Trophoblast cell (in vitro differentiated cells and primary cell): Measurements from ENCODE around the gene TRIM15.
"Not testable (repeated sequence)": the region's sequence is repeated elsewhere in the genome, so short reads cannot be mapped to it uniquely, and the experiment has no call there.

ENCODE experiments used
- DNase-seq, 2 donors: peaks; one replicate each; pipeline ENCODE4 v3.0.0-alpha.2; 2016
- H2AFZ ChIP-seq: 2 replicates; pipeline ENCODE4 v1.6.1; 2013; ENCODE audit warnings: low read length, moderate library complexity, mild to moderate bottlenecking; ENCODE audit not compliant: insufficient read depth, poor library complexity
- H2AK5ac ChIP-seq: 2 replicates; pipeline ENCODE4 v1.6.1; 2013; ENCODE audit warnings: mild to moderate bottlenecking, low read length
- H2BK120ac ChIP-seq: 2 replicates; pipeline ENCODE4 v1.6.1; 2013; ENCODE audit warnings: low read length, mild to moderate bottlenecking, moderate library complexity; ENCODE audit not compliant: insufficient read depth, poor library complexity
- H2BK12ac ChIP-seq: 2 replicates; pipeline ENCODE4 v1.6.1; 2013; ENCODE audit warnings: mild to moderate bottlenecking, low read length, moderate library complexity
- H2BK5ac ChIP-seq: 2 replicates; pipeline ENCODE4 v1.6.1; 2013; ENCODE audit warnings: low read length, low read depth, moderate library complexity, mild to moderate bottlenecking; ENCODE audit not compliant: poor library complexity
- H3K14ac ChIP-seq: 2 replicates; pipeline ENCODE4 v1.6.1; 2013; ENCODE audit warnings: mild to moderate bottlenecking, low read length
- H3K18ac ChIP-seq: 2 replicates; pipeline ENCODE4 v1.6.1; 2013; ENCODE audit warnings: mild to moderate bottlenecking, low read length
- H3K23ac ChIP-seq: 2 replicates; pipeline ENCODE4 v1.6.1; 2013; ENCODE audit warnings: low read length
- H3K27ac ChIP-seq: 2 replicates; pipeline ENCODE4 v1.5.1; 2013; ENCODE audit warnings: low read depth, mild to moderate bottlenecking, inconsistent platforms, low read length, moderate library complexity
- H3K27me3 ChIP-seq: 2 replicates; pipeline ENCODE4 v1.6.1; 2013; ENCODE audit warnings: inconsistent platforms, mild to moderate bottlenecking, low read length, moderate library complexity; ENCODE audit not compliant: insufficient read depth
- H3K36me3 ChIP-seq, 2 experiments: 1 replicate in 1 of 2; 2 replicates in 1 of 2; pipeline ENCODE4 v1.6.1; 2013; ENCODE audit warnings: low read length in 2 of 2, mild to moderate bottlenecking in 2 of 2, moderate library complexity in 1 of 2; ENCODE audit not compliant: insufficient read depth in 2 of 2, control insufficient read depth in 1 of 2
- H3K4ac ChIP-seq: 2 replicates; pipeline ENCODE4 v1.6.1; 2013; ENCODE audit warnings: low read depth, mild to moderate bottlenecking, low read length, moderate library complexity
- H3K4me1 ChIP-seq, 2 experiments: 1 replicate in 1 of 2; 2 replicates in 1 of 2; pipeline ENCODE4 v1.6.1; 2013; ENCODE audit warnings: low read length in 2 of 2, mild to moderate bottlenecking in 2 of 2, moderate library complexity in 1 of 2; ENCODE audit not compliant: insufficient read depth in 2 of 2, control insufficient read depth in 1 of 2
- H3K4me2 ChIP-seq: 2 replicates; pipeline ENCODE4 v1.6.1; 2013; ENCODE audit warnings: inconsistent platforms, mild to moderate bottlenecking, low read length, moderate library complexity
- H3K4me3 ChIP-seq: 2 replicates; pipeline ENCODE4 v1.5.1; 2013; ENCODE audit warnings: mild to moderate bottlenecking, low read depth, low read length, inconsistent platforms
- H3K79me1 ChIP-seq: one replicate; pipeline ENCODE4 v1.6.1; 2013; ENCODE audit warnings: low read length
- H3K79me2 ChIP-seq: 2 replicates; pipeline ENCODE4 v1.6.1; 2013; ENCODE audit warnings: low read length, mild to moderate bottlenecking; ENCODE audit not compliant: control insufficient read depth, insufficient read depth, poor library complexity
- H3K9ac ChIP-seq: 2 replicates; pipeline ENCODE4 v1.6.1; 2013; ENCODE audit warnings: mild to moderate bottlenecking, low read length
- H3K9me3 ChIP-seq: 2 replicates; pipeline ENCODE4 v1.6.1; 2013; ENCODE audit warnings: low read depth, mild to moderate bottlenecking, control low read depth, inconsistent platforms, low read length; ENCODE audit not compliant: insufficient read depth
- H4K12ac ChIP-seq: 2 replicates; pipeline ENCODE4 v1.6.1; 2013; ENCODE audit warnings: low read depth, mild to moderate bottlenecking, low read length, moderate library complexity
- H4K8ac ChIP-seq: 2 replicates; pipeline ENCODE4 v1.6.1; 2013; ENCODE audit warnings: low read depth, mild to moderate bottlenecking, low read length, moderate library complexity
- H4K91ac ChIP-seq: one replicate; pipeline ENCODE4 v1.6.1; 2013; ENCODE audit warnings: low read depth, mild to moderate bottlenecking, low read length, moderate library complexity
- WGBS: extraction: QIAGEN DNeasy Blood & Tissue Kit; methylation state at CpG from one replicate; pipeline ENCODE4 v1.1.7; 2013; ENCODE audit warnings: missing lambda C conversion rate; ENCODE audit not compliant: insufficient read length, insufficient coverage; ENCODE audit errors: extremely low coverage; 5-methylcytosine and 5-hydroxymethylcytosine counted together

Gene TRIM15

GRCh38 chr6:30135757-30136156 is 27.6 kb upstream of the TRIM15 start, which contains the start of gene TRIM40:
Gene TRIM40, plus strand, starts transcription at chr6:30136140. Its CDS starts 897 bp downstream, at chr6:30137037.
- Histone ChIP-seq H2BK12ac (no peak within 1 kb of the TSS), H3K9ac (no peak within 1 kb of the TSS), H3K14ac (no peak within 1 kb of the TSS), H3K9me3 (no peaks in the 10 kb centered on the region), H3K18ac (no peak within 1 kb of the TSS), H3K23ac (no peak within 1 kb of the TSS), H3K27me3 (no peaks in the 10 kb centered on the region), H3K4me2 (no peak within 1 kb of the TSS), H3K4me3 (no peak within 1 kb of the TSS), H3K4ac (no peak within 1 kb of the TSS), H3K79me2 (no peaks in the 10 kb centered on the region), H2BK5ac (no peak within 1 kb of the TSS), H3K4me1 (no peaks in the 10 kb centered on the region), H3K79me1 (no peaks in the 10 kb centered on the region), H4K12ac (no peak within 1 kb of the TSS), H3K36me3 (no peaks in the 10 kb centered on the region), H4K8ac (no peak within 1 kb of the TSS), H2AFZ (no peak within 1 kb of the TSS), H4K91ac (no peak within 1 kb of the TSS), H3K27ac (no peak within 1 kb of the TSS), H2BK120ac (no peak within 1 kb of the TSS), H2AK5ac (no peak within 1 kb of the TSS)
- DNase-seq: no peak
- WGBS: no CpG with 5 or more reads among the region's 4 CpGs

DNA sequence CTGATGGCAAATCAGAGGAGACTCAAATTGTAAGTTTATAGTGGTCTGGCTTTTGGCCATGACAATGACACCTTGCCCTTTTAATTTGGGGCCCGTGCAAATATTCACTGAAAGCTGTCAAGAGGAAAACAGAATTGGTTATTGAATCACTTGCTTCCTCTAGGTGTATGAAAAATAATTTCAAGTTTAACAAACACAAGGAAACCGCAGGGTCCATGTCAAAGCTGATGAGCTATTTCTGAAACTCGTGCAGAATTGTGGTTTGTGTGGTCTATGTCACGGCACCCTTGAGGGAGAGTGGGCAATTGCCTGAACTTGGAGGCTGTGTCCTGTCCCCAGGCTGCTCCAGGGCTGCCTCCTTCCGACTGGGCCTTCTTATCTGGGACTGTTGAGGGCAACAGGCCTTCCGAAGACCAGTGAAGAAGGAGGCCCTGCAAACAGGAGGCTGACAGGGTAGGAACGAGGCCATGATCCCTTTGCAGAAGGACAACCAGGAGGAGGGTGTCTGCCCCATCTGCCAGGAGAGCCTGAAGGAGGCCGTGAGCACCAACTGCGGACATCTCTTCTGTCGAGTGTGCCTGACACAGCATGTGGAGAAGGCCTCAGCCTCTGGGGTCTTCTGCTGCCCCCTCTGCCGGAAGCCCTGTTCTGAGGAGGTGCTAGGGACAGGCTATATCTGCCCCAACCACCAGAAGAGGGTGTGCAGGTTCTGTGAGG is 26.6 kb upstream of the TRIM15 start:
- Histone ChIP-seq H2BK5ac (no peak overlapping the region), H3K9me3 (no peaks in the 10 kb centered on the region), H3K36me3 (no peaks in the 10 kb centered on the region), H2AFZ (no peak overlapping the region), H3K27ac (no peak overlapping the region), H4K8ac (no peak overlapping the region), H2AK5ac (no peak overlapping the region), H4K91ac (no peak overlapping the region), H3K79me2 (no peaks in the 10 kb centered on the region), H3K9ac (no peak overlapping the region), H3K18ac (no peak overlapping the region), H2BK120ac (no peak overlapping the region), H3K79me1 (no peaks in the 10 kb centered on the region), H3K4me1 (no peaks in the 10 kb centered on the region), H3K14ac (no peak overlapping the region), H3K4me2 (no peak overlapping the region), H3K4ac (no peak overlapping the region), H3K23ac (no peak overlapping the region), H2BK12ac (no peak overlapping the region), H3K27me3 (no peaks in the 10 kb centered on the region), H3K4me3 (no peak overlapping the region), H4K12ac (no peak overlapping the region)
- no peak for DNase-seq
- no CpG with 5 or more reads among the region's 11 CpGs for WGBS

GRCh38 chr6:30140240-30140639 is 23.1 kb upstream of the TRIM15 start:
- H3K4ac ChIP-seq, H3K27me3 ChIP-seq, H3K14ac ChIP-seq, H2AFZ ChIP-seq, H4K12ac ChIP-seq, H4K8ac ChIP-seq, H2BK12ac ChIP-seq, H3K36me3 ChIP-seq, H3K4me2 ChIP-seq, DNase-seq, H2BK5ac ChIP-seq, H2AK5ac ChIP-seq, H3K79me2 ChIP-seq, H4K91ac ChIP-seq, H2BK120ac ChIP-seq, H3K4me3 ChIP-seq, H3K9ac ChIP-seq, H3K9me3 ChIP-seq, H3K4me1 ChIP-seq, H3K27ac ChIP-seq, H3K23ac ChIP-seq, H3K18ac ChIP-seq, H3K79me1 ChIP-seq: not testable (repeated sequence)
- no CpG with 5 or more reads among the region's 8 CpGs for WGBS

DNA sequence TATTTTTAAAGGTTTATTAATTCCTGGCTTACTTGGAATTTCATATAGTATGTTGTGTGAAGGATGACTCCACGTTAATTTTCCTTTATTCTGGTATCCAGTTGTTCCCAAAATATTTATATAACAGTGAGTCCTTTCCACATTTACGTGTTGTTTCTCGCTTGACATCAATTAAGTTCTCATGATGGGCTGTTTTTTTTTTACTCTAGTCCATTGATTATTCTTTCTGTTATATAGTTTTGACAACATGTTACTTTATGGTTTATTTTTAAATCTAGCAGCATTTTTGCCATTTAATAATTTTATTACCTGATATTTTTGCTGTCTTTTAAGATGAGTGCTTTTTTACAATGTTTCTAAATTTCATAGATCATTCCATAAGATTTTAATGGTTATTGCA is 20.7 kb upstream of the TRIM15 start:
- Histone ChIP-seq H3K18ac (no peak overlapping the region), H3K79me1 (no peaks in the 10 kb centered on the region), H3K23ac (no peak overlapping the region), H3K27ac (no peak overlapping the region), H3K9ac (no peak overlapping the region), H3K27me3 (no peaks in the 10 kb centered on the region), H3K14ac (no peak overlapping the region), H3K4me3 (no peak overlapping the region), H3K4ac (no peak overlapping the region), H3K36me3 (no peaks in the 10 kb centered on the region), H3K4me1 (no peaks in the 10 kb centered on the region), H2BK12ac (no peak overlapping the region), H3K4me2 (no peak overlapping the region), H2AFZ (no peak overlapping the region), H2AK5ac (no peak overlapping the region), H4K12ac (no peak overlapping the region), H2BK5ac (no peak overlapping the region), H3K9me3 (no peaks in the 10 kb centered on the region), H4K91ac (no peak overlapping the region), H4K8ac (no peak overlapping the region), H3K79me2 (no peaks in the 10 kb centered on the region), H2BK120ac (no peak overlapping the region)
- DNase-seq: no peak
- WGBS: no CpG with 5 or more reads among the region's 3 CpGs
